Measurements from ENCODE around the gene CFAP54.
A peak's percentile ranks its signal among the peaks of the same experiment; 100 is the strongest.
"Not testable (repeated sequence)": the region's sequence is repeated elsewhere in the genome, so short reads cannot be mapped to it uniquely, and the experiment has no call there.

CFAP54 gene

DNA sequence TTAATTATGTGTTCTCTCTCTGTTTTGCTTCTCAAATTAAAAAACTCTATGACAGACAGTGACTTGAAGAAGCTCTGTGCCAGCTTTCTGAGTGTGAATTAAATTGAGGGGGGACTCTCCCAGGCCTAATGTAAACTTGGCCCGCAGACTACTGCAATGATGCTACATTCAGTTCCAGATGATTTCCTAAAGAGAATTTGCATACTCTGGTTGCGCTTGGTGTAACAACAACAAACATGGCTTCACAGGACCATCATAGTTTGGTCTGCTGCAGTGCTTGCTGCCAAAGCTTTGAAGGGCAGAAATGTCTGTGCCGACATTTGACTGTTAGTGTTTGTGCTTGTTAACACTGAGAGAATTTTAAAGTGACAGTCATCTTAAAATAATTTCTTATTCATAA is 25.0 kb downstream of the CFAP54 start:
- DNase-seq, result no peak

DNA sequence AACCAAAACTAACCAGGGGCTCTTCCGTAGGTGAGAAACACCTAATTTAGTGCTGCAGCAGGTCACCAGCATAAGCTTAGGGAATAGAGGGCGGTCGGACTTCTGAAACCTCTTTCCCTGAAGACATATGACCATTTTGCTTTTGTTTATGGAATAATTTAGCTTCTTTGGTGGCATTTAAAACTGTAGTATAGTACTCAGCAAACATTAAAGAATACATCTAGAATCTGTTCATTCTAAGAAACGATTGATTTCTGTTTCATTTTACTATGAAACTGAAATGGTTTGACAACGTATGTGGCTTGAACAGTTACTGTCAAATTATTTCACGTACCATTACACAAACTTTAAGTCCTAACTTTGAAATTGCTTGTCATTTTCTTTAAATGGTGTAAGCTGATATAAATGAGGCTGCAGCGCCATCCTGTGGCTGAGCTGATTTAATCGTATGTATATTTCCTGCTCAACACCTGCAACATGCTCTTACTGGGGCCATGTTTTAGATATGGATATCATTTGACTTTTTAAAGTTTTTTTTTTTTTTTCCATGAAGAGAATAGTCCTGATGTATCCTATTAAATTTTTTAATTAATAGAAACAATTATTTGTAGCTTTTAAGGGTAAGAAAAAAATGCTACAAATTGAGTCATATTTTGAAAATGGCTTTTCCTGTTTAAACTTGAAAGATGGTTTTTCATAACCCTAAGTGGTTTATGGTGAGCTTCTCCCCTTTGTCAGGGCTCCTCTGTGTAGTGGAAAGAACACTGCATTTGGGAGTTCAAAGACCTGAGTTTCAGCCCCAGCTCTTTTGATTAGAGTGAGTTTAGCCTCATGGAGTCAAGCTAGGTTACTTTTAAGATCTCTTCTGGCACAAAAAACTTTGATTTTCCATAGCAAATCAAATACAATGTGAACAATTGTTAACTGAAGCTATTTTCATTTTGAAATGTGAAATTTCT is 27.4 kb downstream of the CFAP54 start:
- DNase-seq, result no peak

DNA sequence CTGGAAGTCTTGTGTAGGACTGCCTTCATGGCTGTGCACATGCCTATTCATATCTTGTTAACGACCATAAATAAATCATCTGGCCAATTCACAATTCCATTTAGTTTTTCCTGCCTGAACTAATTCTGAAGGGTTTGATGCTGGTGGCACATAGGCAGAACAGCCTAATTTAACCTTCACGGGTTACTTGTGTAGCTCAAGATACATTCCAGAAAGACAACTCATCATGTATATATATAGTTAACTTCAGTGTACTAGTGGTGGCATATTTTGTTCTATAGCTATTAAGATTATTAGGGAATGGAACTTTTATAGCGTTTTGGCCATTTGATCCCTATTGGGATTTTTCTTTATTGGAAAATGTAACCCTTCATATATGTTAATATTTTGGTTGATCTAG is 31.4 kb downstream of the CFAP54 start:
- no peak for DNase-seq

DNA sequence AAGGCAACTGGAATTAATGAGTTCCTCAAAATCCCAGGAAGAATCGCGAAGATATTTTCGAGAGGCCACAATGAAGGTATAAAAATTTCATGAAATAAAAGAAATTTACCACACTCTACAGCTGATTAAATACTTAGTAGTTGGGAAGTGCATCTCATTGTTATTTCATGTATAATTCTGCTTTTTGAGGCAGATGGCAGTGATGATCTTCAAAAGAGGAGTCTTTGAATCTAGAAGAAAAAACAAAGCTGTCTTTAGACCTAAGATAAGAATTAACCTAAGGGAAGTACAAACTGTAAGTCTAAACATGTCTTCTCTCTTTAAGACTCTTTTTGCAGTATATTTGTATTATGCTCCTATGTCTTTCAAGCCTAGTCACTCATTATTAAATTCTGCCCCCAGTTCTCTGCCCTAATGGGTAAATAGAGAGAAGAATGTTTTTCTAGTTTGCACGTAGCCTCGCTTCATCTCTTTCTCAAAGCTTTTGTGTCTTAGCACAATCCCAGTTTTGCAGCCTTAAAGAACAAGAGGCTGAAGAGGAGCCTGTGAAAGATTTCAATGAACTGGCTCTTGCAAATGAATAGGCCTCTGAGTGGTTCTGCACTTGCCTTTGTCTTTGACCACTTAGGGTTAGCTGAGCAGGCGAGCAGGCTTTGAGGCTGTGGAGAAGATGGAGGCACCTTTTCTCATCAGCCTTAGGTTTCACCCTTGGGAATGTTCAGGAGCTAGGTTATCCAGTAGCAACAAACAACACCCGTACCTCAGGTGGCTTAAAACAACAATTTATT is 32.7 kb downstream of the CFAP54 start:
- DNase-seq, result no peak

DNA sequence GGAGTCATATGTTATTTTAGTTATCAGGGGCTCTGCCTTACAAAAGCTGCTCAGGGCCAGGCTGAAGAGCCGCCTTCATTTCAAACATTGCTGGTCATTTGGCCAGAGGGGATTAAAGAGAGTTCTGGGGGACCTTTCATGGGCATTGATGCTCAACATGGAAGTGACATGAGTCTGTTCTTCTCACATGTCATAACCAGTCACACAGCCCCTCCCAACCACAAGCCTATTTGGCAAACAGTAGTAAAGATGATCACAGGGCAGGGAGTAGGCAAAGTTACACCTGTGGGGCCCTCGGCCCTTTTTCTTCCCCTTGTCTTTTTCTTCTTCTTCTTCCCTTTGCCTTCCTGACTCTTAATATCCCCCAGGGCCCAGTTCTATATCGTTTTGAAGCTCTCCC is 33.3 kb downstream of the CFAP54 start:
- no peak for DNase-seq

DNA sequence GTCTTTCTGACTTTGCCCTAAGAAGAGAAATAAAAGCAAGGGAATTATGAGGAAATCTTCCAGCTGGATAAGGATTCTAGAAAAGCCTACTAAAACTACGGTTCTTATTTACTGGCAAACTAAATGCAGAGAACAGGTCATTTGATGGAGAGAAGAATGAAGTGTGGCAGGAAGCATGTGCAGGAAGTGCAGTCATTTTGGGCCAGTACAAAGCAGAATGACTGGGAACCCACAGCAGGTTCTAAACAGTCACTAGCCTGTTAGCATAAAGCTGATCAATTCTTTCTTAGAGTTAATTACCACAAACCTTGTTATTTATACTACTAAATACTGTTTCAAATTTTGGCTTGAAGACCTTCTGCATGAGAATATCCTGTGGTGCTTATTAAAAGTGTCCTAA is 36.7 kb downstream of the CFAP54 start:
- no peak for DNase-seq

DNA sequence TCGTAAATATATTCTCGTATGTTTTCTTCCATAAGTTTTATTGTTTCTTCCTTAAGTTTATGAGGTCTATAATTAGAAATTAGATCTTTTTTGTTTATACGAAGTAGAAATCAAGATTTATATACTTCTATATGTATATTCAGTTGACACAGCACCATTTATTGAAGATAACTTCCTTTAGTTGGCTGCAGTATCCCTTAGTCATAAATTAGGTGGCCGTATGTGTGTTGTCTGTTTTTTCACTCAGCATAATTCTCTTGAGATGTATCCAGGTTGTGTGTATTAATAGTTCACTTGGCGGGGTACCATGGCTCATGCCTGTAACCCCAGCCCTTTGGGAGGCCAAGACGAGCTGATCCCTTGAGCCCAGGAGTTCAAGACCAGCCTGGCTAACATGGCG is 40.5 kb downstream of the CFAP54 start:
- DNase-seq, result no peak

DNA sequence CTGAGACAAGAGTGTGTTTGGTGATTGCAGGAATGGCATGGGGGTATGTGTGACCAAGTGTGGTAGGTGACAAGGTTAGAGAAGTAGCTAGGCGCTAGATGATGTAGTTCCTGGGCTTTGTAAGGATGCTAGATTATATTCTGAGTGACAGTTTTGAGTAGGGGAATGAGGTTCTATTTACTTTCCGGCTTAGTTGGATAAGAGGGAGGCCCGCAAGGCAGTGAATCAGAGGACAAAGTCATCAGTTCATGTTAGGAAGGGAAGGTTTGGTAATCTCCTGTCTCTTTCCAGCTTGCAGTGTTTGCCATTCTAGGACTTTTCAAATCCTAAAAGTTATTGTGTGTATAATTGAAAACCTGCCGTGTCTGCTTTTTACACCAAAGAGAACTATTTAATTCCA is 45.0 kb downstream of the CFAP54 start:
- no peak for DNase-seq

DNA sequence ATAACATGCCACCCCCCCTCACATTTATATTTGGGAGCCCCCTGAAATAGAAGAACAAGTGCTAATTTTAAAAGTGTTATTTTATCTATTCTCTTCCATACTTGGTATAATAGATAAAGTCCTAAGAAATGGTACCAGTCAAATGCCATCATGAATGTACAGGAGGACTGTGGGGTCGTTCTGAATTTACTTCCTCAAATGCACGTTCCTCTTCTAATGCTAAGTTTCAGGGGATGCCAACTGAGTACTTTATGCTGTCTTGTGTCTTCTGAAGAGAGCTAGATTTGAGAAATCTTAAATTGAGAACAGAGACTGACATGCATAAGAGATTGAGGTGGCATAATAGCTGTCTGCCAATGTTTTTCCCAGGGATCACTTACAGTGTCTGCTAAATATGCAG is 59.0 kb downstream of the CFAP54 start:
- no peak for DNase-seq

DNA sequence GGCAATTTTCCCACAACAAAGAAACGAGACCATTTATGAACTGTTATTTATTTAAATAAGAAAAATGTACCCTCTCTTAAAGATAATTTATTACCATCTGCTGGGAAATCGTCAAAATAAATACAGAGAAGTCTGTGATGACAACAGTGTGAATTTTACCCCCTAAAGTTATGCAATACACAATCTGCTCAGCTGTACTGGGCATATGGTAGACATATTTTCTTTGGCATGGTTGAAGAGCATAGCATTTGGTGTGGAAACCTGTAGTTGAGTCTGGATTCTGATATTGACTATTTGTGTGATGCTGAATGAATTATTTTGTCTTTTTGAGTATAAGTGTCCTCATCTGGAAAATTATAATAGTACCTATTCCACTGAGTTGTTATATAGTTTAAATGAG is 60.0 kb downstream of the CFAP54 start:
- DNase-seq, result no peak

DNA sequence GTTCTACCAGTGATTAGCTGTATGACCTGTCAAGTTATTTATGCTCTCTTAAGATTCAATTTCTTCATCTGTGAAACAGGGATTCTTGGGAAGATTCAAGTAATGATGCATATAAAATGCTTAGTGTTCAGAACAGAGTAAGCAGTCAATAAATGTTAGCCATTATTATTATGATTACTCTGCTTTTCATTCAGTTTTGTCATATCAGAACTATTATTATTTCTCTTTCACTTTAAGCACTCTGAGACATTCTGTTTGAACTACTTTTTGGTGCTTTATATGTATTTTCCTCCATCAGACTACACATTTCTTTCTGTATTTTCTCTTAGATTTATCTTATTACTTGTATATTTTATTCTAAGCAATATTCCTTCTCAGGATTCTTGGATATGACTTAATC is 81.2 kb downstream of the CFAP54 start:
- no peak for DNase-seq

DNA sequence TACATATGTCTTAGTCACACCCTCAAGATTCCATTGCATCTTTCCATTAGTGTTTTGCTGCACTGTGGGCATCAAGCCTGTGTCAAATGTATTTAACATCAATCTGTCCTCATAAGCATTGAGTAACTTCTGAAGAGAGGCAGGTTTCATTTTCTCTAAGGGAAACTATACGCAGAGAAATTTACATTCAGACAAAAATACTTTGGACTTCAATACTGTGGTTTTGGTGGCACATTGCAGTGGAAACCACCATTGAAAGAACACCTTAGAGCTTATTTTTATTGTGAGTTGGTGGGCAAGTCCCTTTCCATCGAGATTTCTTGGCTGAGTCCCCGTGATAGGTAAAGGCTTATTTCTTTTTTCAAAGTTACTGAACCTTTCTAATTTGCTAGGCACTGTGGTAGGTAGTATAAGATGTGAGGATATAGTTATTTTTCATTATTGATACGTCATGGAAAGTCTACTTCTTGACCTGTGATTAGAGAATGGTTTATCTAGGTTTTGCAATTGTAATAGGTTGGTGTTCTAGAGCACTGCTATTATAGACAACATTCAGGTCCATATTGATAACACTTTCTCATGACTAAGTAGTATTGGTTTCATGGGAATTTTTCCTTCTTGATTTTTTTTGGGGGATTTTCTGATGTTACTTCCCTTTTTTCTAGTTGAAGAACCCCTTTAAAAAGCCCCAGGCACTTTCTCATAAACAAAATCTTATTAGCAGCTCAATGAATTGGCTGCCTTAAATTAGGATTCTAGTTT is 81.9 kb downstream of the CFAP54 start:
- no peak for DNase-seq

DNA sequence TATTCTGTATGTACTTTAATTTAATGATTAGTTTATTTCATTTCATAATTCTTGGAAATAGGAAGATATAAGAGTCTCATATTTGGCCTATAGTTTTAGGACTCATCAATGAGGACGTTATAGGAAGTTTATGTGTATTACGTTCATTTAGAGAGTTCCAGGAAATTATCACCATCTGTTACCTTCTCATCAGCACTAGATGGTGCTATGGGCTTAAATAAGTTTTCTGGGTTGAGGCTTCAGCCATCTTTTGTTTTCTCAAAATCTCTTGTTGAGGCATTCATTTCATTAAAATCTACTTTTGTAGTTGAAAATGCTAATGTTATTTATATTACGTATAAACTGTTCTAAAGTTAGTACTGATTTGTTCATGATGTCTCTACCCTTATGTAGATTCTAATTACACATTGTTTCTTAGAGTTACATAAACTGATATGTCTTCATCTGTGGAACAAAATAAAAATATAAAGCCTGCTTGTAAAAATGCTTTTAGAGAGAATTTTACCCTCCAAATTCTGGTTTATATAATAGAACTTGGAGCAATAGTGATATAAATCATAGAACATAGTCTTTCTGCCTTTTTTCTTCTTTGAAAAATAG is 89.2 kb downstream of the CFAP54 start:
- DNase-seq, result peak; percentile 15

DNA sequence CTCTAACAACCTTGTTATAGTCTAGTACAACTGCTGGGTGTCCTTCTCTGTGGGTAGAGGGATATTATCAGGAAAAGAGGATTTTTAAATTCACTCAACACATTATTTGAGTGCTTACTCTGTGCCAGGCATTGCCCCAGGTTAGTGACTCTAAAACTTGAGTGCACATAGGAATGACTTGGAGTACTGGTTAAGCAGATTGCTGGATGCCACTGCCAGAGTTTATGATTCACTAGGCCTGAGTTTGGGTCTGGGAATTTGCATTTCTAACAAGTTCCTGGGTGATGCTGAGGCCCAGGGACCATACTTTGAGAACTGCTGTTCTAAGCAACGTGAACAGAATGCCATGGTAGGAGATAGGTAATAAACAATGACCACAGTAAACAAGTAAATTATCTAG is 96.6 kb downstream of the CFAP54 start:
- DNase-seq, result no peak

DNA sequence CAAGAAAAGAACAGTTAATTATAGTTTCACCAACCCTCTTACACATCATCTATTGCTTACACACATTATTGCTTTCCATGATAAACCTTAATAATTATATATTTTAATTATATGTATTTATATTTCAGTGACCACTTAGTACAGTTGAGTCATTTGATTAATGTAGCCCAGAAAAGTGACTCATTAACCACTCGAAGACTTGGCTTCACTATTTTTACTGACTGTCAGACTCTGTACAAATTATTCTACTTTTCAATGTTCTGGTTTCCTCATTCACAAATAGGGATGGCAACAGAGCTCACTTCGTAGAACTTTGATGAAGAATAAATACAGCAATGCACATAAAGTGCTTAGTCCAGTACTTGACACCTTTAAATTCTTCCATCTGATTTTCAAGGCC is 98.3 kb downstream of the CFAP54 start:
- DNase-seq, result no peak

DNA sequence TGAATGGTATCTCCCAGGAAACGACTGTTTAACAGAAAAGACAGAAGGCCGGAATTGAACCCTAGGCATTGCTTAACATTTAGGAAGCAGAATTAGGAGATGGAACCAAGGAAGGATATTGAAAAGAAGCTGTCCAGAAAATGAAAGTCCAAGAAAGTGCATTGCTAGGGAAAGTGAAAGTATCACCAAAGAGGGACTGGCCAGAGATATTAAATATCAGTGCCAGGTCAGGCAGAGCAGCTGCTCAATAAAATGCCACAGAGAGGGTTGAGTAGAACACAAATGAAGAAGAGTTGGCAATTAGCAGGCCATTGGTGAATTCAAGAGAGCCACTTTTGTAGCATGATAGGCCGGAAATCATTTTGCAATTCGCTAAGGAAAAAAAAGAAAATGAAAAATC is 101.6 kb downstream of the CFAP54 start:
- no peak for DNase-seq

DNA sequence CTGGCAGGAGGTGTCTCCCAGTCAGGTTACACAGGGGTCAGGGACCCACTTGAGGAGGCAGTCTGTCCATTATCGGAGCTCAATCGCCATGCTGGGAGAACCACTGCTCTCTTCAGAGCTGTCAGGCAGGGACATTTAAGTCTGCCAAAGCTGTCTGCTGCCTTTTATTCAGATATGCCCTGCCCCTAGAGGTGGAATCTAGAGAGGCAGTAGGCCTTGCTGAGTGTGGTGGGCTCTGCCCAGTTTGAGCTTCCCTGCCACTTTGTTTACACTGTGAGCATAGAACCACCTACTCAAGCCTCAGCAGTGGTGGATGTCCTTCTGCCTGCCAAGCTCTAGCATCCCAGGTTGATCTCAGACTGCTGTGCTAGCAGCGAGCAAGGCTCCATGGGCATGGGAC is 115.0 kb downstream of the CFAP54 start:
- not testable (repeated sequence) for DNase-seq

DNA sequence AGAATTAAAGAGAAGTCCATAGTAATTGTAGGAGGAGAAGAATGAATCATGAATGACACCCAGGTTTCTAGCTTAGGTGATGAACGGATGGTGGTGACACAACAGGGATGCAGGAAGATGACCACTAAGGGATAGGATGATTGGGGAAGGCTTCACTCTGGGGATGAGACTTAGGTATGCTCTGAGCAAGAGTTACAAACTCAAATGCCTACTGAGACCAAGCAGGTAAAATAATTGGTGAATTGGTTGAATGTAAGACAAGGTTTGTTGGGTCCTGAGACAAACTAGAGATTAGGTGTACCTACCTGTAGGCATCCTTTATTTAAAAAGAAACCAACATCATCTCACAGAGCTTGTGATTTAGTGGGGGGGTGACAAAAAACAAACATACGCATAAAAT is 116.3 kb downstream of the CFAP54 start:
- no peak for DNase-seq

DNA sequence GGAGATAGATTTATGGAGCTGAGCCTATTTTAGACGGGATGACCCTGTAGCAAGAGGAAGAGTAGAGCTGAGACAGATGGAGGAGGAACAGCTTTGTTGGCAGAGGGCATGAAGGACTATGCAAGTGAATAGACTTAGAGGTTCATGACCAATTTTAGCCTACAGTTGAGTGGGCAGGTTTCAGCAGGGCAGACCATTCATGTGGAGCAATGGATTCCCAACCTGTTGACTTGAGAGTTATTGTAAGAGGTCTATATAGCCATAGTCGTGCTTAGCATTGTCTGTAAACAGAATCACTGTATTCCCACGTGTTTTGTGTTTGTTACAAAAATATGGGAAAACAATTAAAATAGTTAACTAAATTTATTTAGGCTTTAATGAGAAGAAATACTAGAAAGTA is 116.8 kb downstream of the CFAP54 start:
- DNase-seq, result no peak

DNA sequence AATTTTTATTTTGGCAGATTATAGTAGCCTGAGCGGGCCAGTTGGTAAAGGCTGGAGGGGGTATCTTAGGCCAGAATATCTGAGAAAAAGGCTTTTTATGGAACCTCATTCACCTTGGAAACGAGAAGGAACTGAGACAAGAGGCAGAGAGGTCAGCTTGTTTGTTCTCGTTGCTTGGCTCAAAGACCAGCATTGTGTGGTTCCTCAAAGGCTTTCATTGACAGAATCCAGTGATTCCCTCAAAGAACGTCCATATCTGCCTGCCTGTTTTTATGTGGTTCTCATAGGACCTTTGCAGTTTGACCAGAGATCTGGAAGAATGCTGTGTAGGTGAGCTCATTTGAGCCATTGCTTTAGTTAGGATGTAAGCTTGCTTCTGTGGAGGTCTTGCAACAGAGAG is 117.3 kb downstream of the CFAP54 start:
- no peak for DNase-seq

DNA sequence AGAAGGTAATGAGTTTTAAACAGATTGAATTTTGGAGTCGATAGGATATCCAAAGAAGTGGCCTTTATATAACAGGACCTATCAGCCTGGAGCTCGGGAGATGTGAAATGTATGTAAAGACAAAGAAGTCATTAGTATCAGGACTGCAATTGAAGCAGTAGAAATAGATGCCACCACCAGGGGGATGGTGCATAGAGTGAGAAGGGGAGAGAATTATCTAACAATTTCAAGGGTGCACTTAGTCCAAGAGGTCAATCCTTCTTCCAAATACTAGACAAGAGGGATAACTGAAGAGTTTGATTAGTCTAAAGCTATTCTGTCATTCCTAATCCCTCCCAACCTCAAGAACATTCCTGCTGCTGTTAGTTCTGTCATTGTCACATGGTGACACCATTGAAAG is 127.8 kb downstream of the CFAP54 start:
- DNase-seq, result no peak

DNA sequence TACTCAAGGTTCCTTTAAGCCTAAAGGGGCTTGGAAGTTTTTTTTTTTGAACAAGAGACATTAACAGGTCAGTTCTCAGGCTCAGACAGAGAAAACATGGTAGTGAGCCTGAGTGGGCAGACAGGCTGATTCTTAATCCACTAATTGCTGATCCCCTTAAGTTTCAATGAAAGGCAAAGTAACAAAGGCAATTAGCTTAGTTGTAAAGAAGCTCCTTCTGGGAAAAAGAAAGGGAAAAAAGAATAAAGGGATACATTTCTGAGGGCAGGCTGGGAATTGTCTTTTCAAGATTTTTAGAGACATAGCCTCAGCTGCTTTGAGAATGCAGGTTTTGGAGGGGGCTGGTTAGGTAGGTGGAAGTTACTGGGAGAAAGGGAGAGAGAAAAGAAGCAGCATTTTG is 133.8 kb downstream of the CFAP54 start:
- DNase-seq, result no peak

DNA sequence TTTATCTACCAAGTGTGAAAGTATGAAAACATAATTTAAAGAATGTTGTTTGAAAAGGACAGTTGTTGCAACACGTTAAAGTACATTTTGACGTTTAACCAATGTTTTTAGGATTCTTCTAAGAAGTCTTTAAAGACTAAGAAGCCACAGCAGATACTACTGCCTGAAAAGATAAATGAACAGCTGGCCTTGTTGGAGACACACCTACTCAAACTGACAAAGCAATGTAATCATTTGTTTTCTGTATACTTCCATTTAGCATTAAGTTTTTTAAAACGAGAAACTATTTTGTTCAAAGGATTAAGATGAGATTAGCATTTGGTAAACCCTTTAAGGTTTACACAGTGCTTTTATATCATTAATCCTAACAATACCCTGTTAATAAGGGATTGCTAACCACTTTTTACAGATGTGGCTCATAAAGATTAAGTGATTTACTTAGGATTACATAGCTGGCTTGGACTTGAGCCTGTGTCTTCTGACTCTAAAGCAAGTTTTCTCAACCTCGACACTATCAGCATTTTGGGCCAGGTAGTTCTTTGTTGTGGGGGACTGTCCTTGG is 134.4 kb downstream of the CFAP54 start:
- DNase-seq, result peak; percentile 1
